PC-3 (cell line): ENCODE data around the gene SLC35A4.

Experiments
- CTCF ChIP-seq: fragments of 300-600 bp; sonication (generic); conservative IDR thresholded peaks from 2 replicates; pipeline ENCODE4 v1.5.1; 2017; ENCODE audit warnings: antibody characterized with exemption, low read depth, mild to moderate bottlenecking, low read length
- EZH2 ChIP-seq: fragments of 300-600 bp; sonication (generic); IDR thresholded peaks from one replicate; pipeline ENCODE4 v1.6.1; 2017; ENCODE audit warnings: antibody characterized with exemption, mild to moderate bottlenecking, low read length; ENCODE audit not compliant: unreplicated experiment
- EZH2phosphoT487 ChIP-seq: fragments of 300-600 bp; sonication (generic); IDR thresholded peaks from 2 replicates; pipeline ENCODE4 v1.6.1; 2018; ENCODE audit warnings: mild to moderate bottlenecking, antibody characterized with exemption, low read length, borderline replicate concordance

GRCh38 chr5:140567871-140568270 lies 3.2 kb downstream of the SLC35A4 start:
- TF ChIP-seq CTCF (no peak), EZH2phosphoT487 (no peak), EZH2 (no peak)
